Adrenal gland (tissue), 12 donors: ENCODE results near the gene NSD1. TPM values are rescaled to one million over a fixed set of nuclear protein-coding genes. Genes with fewer than 3 reads are reported as not detected.

ENCODE experiments used
- DNase-seq, 7 donors: peaks; one replicate each; pipeline ENCODE4 v3.0.0-alpha.2; 2019 to 2020
- H3K27ac ChIP-seq, 5 donors: fragments of 200-600 bp; sonication (generic) in 4 of 5; 1 replicate in 3 of 5; 2 replicates in 2 of 5; pipeline versions ENCODE4 v1.5.1 to v1.8.0; 2016 to 2020; ENCODE audit warnings: mild to moderate bottlenecking in 1 of 5
- H3K27me3 ChIP-seq: fragments of 200-600 bp; 2 replicates; pipeline ENCODE4 v1.8.0; 2021
- H3K36me3 ChIP-seq, 2 donors: fragments of 200-600 bp; replicated peaks in 1 of 2; 1 replicate in 1 of 2; 2 replicates in 1 of 2; pipeline versions ENCODE4 v1.5.1 to v1.8.0; 2018 to 2022
- H3K4me1 ChIP-seq, 2 donors: fragments of 200-600 bp; replicated peaks in 1 of 2; 1 replicate in 1 of 2; 2 replicates in 1 of 2; pipeline versions ENCODE4 v1.5.1 to v1.8.0; 2018 to 2021
- H3K4me3 ChIP-seq, 4 donors: fragments of 200-600 bp; sonication (generic) in 3 of 4; one replicate each; pipeline ENCODE4 v1.5.1; 2016 to 2018
- H3K9me3 ChIP-seq, 3 donors: fragments of 200-600 bp; sonication (generic) in 1 of 3; replicated peaks in 1 of 3; 1 replicate in 2 of 3; 2 replicates in 1 of 3; pipeline versions ENCODE4 v1.5.1 to v1.8.0; 2016 to 2021
- CTCF ChIP-seq, 6 experiments: fragments of 450-650 bp in 4 of 6; fragments of 200-600 bp in 2 of 6; sonication (generic) in 1 of 6; IDR thresholded peaks; 1 replicate in 5 of 6; 2 replicates in 1 of 6; pipeline versions ENCODE4 v1.5.1 to v1.8.0; 2016 to 2021; ENCODE audit warnings: antibody characterized with exemption in 6 of 6, mild to moderate bottlenecking in 2 of 6, moderate library complexity in 1 of 6
- POLR2A ChIP-seq, 2 donors: fragments of 450-650 bp; IDR thresholded peaks; one replicate each; pipeline ENCODE4 v1.6.1; 2017; ENCODE audit warnings: antibody characterized with exemption in 2 of 2, mild to moderate bottlenecking in 2 of 2, moderate library complexity in 1 of 2
- WGBS, 4 donors: extraction: QIAGEN DNeasy Blood & Tissue Kit in 2 of 4; methylation state at CpG; one replicate each; pipeline versions ENCODE4 v1.1.5 to v1.1.7; 2013 to 2017; 5-methylcytosine and 5-hydroxymethylcytosine counted together
- intact Hi-C, 2 donors: fragments of 100-400 bp; cut with DNase I; formaldehyde crosslinking; loops; one replicate each; pipeline versions ENCODE4 v1.14.1 to v1.15.0; 2022 to 2023
- polyA plus RNA-seq, 3 donors: library from polyadenylated mRNA; stranded (reverse); fragments of 200-250 nt in 2 of 3; fragments of 350-450 nt in 1 of 3; fragmentation: Illumina TruSeq in 1 of 3; extraction: RNeasy Lipid Tissue Mini Kit (QIAGEN cat#74804) in 1 of 3; gene quantifications; one replicate each; pipeline ENCODE4 v1.2.3, GENCODE V29; 2013 to 2014
- total RNA-seq, 9 donors: library from RNA; depleted of rRNA in 4 of 9; stranded (reverse); fragments of >200 nt in 4 of 9; fragments of 120-200 nt in 1 of 9; fragmentation: NEBNext Ultra II Directional in 1 of 9; extraction: Animal tissue kit (Norgen Biotek cat#: 25700) in 1 of 9; gene quantifications; one replicate each; pipeline versions ENCODE4 v1.1.0 to v1.2.4, GENCODE V29; 2013 to 2023
- donor health status: healthy with polysubstance abuse.
- donor health status: Bipolar disorder and iron deficiency.
- donor health status: DM: yes; HTN: yes; CAD: no.
- donor health status: DM: no; HTN: no; CAD: no.
- donor health status: DM: no; HTN: no; CAD: no.
- donor health status: DM: yes; HTN: yes; CAD: no.

NSD1 gene
- total and polyA plus RNA-seq, 12 donors: 6.4 to 73.9 (median 44.3) TPM

GRCh38 chr5:177126771-177127170 lies 6.8 kb upstream of the NSD1 start:
- TF ChIP-seq CTCF (IDR thresholded peaks at IDR 0.05) (no peak), POLR2A (IDR thresholded peaks at IDR 0.05) (no peak)
- H3K27ac ChIP-seq: no peak overlapping the region
- H3K4me1 ChIP-seq: no peaks in the 10 kb centered on the region
- intact Hi-C loops: no loop called here
- no peak for DNase-seq
- H3K9me3 ChIP-seq: no peaks in the 10 kb centered on the region
- H3K4me3 ChIP-seq: no peak overlapping the region
- no peaks in the 10 kb centered on the region for H3K27me3 ChIP-seq
- H3K36me3 ChIP-seq: no peaks in the 10 kb centered on the region
- 76 to 83% (median 80%) methylated on average over 1 of the region's 1 CpG for WGBS, 4 donors

GRCh38 chr5:177128551-177128981 lies 5.0 kb upstream of the NSD1 start:
- no peaks in the 10 kb centered on the region for H3K36me3 ChIP-seq
- 79 to 84% (median 82%) methylated on average over 4 of the region's 4 CpGs for whole genome bisulfite sequencing, 4 donors
- H3K4me3 ChIP-seq: no peak overlapping the region
- DNase-seq: peak in 1 of 7 donors; percentile 14
- no peaks in the 10 kb centered on the region for H3K27me3 ChIP-seq
- H3K4me1 ChIP-seq: peaks cover 3 to 6% of the 10 kb centered on the region in 2 donors
- no peak for TF ChIP-seq CTCF (IDR thresholded peaks at IDR 0.05)
- TF ChIP-seq POLR2A (IDR thresholded peaks at IDR 0.05): no peak
- no peaks in the 10 kb centered on the region for H3K9me3 ChIP-seq
- intact Hi-C loops: no loop called here
- H3K27ac ChIP-seq: peak overlapping the region in 2 of 5 donors; percentile 4 to 57

- WGBS, 4 donors: 73 to 83% (median 78%) methylated on average over 3 to 5 of the region's 5 CpGs
- peaks cover 0 to 3% of the 10 kb centered on the region in 2 donors for H3K36me3 ChIP-seq
- H3K4me1 ChIP-seq: peaks cover 13 to 16% of the 10 kb centered on the region in 2 donors
- intact Hi-C loops: loop anchor here in 1 of 2 donors (10.0 kb wide), 1 partner anchor 174 kb away; the partner anchor contains the start of genes PRELID1 and RAB24
- no peak overlapping the region for H3K27ac ChIP-seq
- DNase-seq: peak in 1 of 7 donors; percentile 11
- no peaks in the 10 kb centered on the region for H3K27me3 ChIP-seq
- H3K4me3 ChIP-seq: no peak overlapping the region
- TF ChIP-seq POLR2A (IDR thresholded peaks at IDR 0.05) (no peak), CTCF (IDR thresholded peaks at IDR 0.05) (no peak)
- no peaks in the 10 kb centered on the region for H3K9me3 ChIP-seq
Observed at GRCh38 chr5:177130211-177131018, 3.2 kb upstream of the NSD1 start.

GRCh38 chr5:177131019-177131320 lies 2.6 kb upstream of the NSD1 start:
- Histone ChIP-seq H3K4me3 (no peak overlapping the region), H3K27me3 (no peaks in the 10 kb centered on the region), H3K9me3 (no peaks in the 10 kb centered on the region), H3K4me1 (peaks cover 17 to 21% of the 10 kb centered on the region in 2 donors), H3K27ac (no peak overlapping the region), H3K36me3 (peaks cover 0 to 9% of the 10 kb centered on the region in 2 donors)
- intact Hi-C loops: loop anchor here in 1 of 2 donors (10.0 kb wide), 1 partner anchor 174 kb away; the partner anchor contains the start of genes PRELID1 and RAB24
- DNase-seq: no peak
- 50 to 89% (median 65%) methylated on average over 2 of the region's 2 CpGs for WGBS, 4 donors
- TF ChIP-seq CTCF (IDR thresholded peaks at IDR 0.05): no peak
